Calu3 (cell line): Measurements from ENCODE around the gene ACAT1. TPM values are rescaled to one million over a fixed set of nuclear protein-coding genes. Genes with fewer than 3 reads are reported as not detected.

Experiments
- BruUV-seq: library from RNA; stranded (reverse); fragments of 400-500 nt; replicated peaks from 2 replicates; lab custom pipeline; 2021; lab: Mats Ljungman, UMichigan
- CTCF ChIA-PET: fragments of 300-600 bp; sonication (Branson Sonifier 250); formaldehyde crosslinking; loops from one replicate; lab custom pipeline; 2022; ENCODE audit warnings: antibody characterized with exemption; lab: Charles Lee
- DNase-seq: peaks from one replicate; pipeline ENCODE4 v3.0.0; 2022
- H3K27ac Mint-ChIP-seq: one replicate; pipeline ENCODE4 v1.8.0; 2022; ENCODE audit warnings: mixed read lengths; ENCODE audit not compliant: unreplicated experiment
- H3K27me3 Mint-ChIP-seq: one replicate; pipeline ENCODE4 v1.8.0; 2022; ENCODE audit warnings: mixed read lengths; ENCODE audit not compliant: unreplicated experiment
- H3K36me3 Mint-ChIP-seq: one replicate; pipeline ENCODE4 v1.8.0; 2022; ENCODE audit warnings: mild to moderate bottlenecking, moderate library complexity, mixed read lengths; ENCODE audit not compliant: insufficient read depth, unreplicated experiment
- H3K4me1 Mint-ChIP-seq: one replicate; pipeline ENCODE4 v1.8.0; 2022; ENCODE audit warnings: mild to moderate bottlenecking, low read depth, mixed read lengths; ENCODE audit not compliant: unreplicated experiment
- H3K4me3 Mint-ChIP-seq: one replicate; pipeline ENCODE4 v1.8.0; 2022; ENCODE audit warnings: mild to moderate bottlenecking, low read depth, moderate library complexity, mixed read lengths; ENCODE audit not compliant: unreplicated experiment
- H3K9me3 Mint-ChIP-seq: one replicate; pipeline ENCODE4 v1.8.0; 2022; ENCODE audit warnings: low read depth, mixed read lengths; ENCODE audit not compliant: unreplicated experiment
- intact Hi-C: fragments of 100-400 bp; cut with micrococcal nuclease; formaldehyde crosslinking; loops from one replicate; pipeline ENCODE4 v1.10.0; 2022; ENCODE audit not compliant: unreplicated experiment
- total RNA-seq: library from RNA; stranded (reverse); gene quantifications from 2 replicates; pipeline ENCODE4 v1.2.3, GENCODE V29; 2022
- TF ChIP-seq, protein P1 (sequence below): fragments of 200-600 bp; IDR thresholded peaks from one replicate; pipeline ENCODE4 v1.8.0; 2022; ENCODE audit warnings: antibody characterized with exemption; ENCODE audit not compliant: unreplicated experiment

The ACAT1 gene
- total RNA-seq, 1 experiment from 2014 or later = 38.3 TPM

DNA sequence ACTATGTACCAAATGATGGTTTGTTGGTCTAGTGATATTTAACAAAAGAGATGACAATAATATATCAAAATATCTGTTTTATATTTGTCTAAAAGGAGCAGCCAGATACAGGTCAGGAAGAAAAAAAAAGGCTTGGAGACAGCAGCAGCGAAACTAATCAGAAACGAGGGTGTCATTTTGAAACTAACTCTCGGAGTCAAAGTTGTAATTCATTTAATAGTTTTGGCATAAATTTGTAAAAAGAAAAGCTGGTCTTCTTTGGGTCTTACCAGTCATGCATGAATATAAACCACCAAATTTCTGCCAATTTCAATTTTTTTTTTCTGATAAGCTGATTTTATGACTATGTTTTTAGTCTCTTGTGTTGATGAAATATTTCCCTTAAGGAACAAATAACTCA is 75.5 kb downstream of the ACAT1 start:
- no peak overlapping the region for H3K27ac Mint-ChIP-seq
- no peaks in the 10 kb centered on the region for H3K9me3 Mint-ChIP-seq
- DNase-seq = no peak
- TF ChIP-seq, protein P1, sequence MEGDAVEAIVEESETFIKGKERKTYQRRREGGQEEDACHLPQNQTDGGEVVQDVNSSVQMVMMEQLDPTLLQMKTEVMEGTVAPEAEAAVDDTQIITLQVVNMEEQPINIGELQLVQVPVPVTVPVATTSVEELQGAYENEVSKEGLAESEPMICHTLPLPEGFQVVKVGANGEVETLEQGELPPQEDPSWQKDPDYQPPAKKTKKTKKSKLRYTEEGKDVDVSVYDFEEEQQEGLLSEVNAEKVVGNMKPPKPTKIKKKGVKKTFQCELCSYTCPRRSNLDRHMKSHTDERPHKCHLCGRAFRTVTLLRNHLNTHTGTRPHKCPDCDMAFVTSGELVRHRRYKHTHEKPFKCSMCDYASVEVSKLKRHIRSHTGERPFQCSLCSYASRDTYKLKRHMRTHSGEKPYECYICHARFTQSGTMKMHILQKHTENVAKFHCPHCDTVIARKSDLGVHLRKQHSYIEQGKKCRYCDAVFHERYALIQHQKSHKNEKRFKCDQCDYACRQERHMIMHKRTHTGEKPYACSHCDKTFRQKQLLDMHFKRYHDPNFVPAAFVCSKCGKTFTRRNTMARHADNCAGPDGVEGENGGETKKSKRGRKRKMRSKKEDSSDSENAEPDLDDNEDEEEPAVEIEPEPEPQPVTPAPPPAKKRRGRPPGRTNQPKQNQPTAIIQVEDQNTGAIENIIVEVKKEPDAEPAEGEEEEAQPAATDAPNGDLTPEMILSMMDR = no peak
- CTCF ChIA-PET = no interaction called here
- H3K36me3 Mint-ChIP-seq = peaks cover 8% of the 10 kb centered on the region
- H3K27me3 Mint-ChIP-seq = no peaks in the 10 kb centered on the region
- H3K4me3 Mint-ChIP-seq = no peak overlapping the region
- H3K4me1 Mint-ChIP-seq = peaks cover 12% of the 10 kb centered on the region
- intact Hi-C loops = no loop called here
- no TSS peak for BruUV-seq

Other genes starting within 250 kb of the ACAT1 start
- not detected in 2 replicates for gene RAB39A, start 193.1 kb upstream of the ACAT1 start, total RNA-seq
- gene CUL5, start 112.7 kb upstream of the ACAT1 start, total RNA-seq = 17.2 and 19.4 TPM in 2 replicates
- 11.5 and 13.9 TPM in 2 replicates for gene NPAT, start 101.1 kb downstream of the ACAT1 start, total RNA-seq
- gene ATM, start 101.5 kb downstream of the ACAT1 start, total RNA-seq = 39.5 and 39.8 TPM in 2 replicates